Central memory CD8-positive, alpha-beta T cell (primary cell): ENCODE results near the gene CPO.

Source experiments
- ATAC-seq: fragments of 150-1000 bp; cut with Tn5 transposase; replicated peaks from 2 replicates; pipeline ENCODE4 v1.10.0; 2022; ENCODE audit warnings: mild to moderate bottlenecking, moderate FRiP score, moderate number of reproducible peaks; ENCODE audit not compliant: poor library complexity, severe bottlenecking; ENCODE audit errors: extremely low read depth
- DNase-seq, 2 donors: peaks; one replicate each; pipeline ENCODE4 v3.0.0; 2021; ENCODE audit warnings: low spot score in 2 of 2
- H3K27ac Mint-ChIP-seq: one replicate; pipeline ENCODE4 v1.8.0; 2022; ENCODE audit warnings: low read depth, mild to moderate bottlenecking, moderate library complexity, mixed read lengths
- H3K27me3 Mint-ChIP-seq: one replicate; pipeline ENCODE4 v1.8.0; 2022; ENCODE audit warnings: mixed read lengths
- H3K36me3 Mint-ChIP-seq: one replicate; pipeline ENCODE4 v1.8.0; 2022; ENCODE audit warnings: mild to moderate bottlenecking, moderate library complexity, mixed read lengths; ENCODE audit not compliant: insufficient read depth
- H3K4me1 Mint-ChIP-seq: one replicate; pipeline ENCODE4 v1.8.0; 2022; ENCODE audit warnings: mixed read lengths
- H3K4me3 Mint-ChIP-seq: one replicate; pipeline ENCODE4 v1.8.0; 2022; ENCODE audit warnings: mild to moderate bottlenecking, moderate library complexity, mixed read lengths
- H3K9me3 Mint-ChIP-seq: one replicate; pipeline ENCODE4 v1.8.0; 2022; ENCODE audit warnings: mixed read lengths

The CPO gene

DNA sequence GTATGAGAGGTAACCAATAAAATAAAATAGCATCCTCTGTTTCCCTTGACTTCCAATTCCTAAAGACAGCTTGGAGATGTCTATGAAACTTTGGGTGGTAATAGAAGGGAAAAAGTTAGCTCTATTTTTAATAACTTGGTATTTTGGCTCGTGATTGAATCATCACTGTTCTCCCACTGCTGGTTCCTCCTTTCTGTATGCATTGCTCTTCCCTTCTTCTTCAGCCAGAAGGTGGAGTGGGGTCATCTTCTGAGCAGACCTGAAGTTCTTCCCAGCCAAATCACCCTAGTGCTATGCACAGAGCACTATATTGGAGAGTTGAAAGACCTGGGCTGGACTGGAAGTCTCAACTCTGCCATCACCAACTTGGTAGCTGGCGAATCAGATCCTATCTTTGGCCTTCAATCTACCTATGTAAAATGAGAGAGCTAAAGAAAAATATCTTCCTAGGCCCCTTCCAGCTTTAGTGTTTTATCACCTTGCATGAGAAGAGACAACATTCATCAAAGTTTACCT lies 54.1 kb downstream of the CPO start:
- no peaks in the 10 kb centered on the region for H3K4me1 Mint-ChIP-seq
- H3K27ac Mint-ChIP-seq, result no peak overlapping the region
- H3K4me3 Mint-ChIP-seq, result no peak overlapping the region
- no peaks in the 10 kb centered on the region for H3K36me3 Mint-ChIP-seq
- ATAC-seq (no peak), DNase-seq (no peak)
- peaks cover 44% of the 10 kb centered on the region for H3K27me3 Mint-ChIP-seq
- no peaks in the 10 kb centered on the region for H3K9me3 Mint-ChIP-seq

GRCh38 chr2:206993964-206994363 lies 54.6 kb downstream of the CPO start:
- H3K27me3 Mint-ChIP-seq, result peaks cover 44% of the 10 kb centered on the region
- no peak overlapping the region for H3K27ac Mint-ChIP-seq
- DNase-seq (no peak), ATAC-seq (no peak)
- no peaks in the 10 kb centered on the region for H3K9me3 Mint-ChIP-seq
- no peaks in the 10 kb centered on the region for H3K4me1 Mint-ChIP-seq
- H3K4me3 Mint-ChIP-seq, result no peak overlapping the region
- no peaks in the 10 kb centered on the region for H3K36me3 Mint-ChIP-seq

- no peak overlapping the region for H3K27ac Mint-ChIP-seq
- no peaks in the 10 kb centered on the region for H3K36me3 Mint-ChIP-seq
- peaks cover 42% of the 10 kb centered on the region for H3K27me3 Mint-ChIP-seq
- no peaks in the 10 kb centered on the region for H3K4me1 Mint-ChIP-seq
- H3K9me3 Mint-ChIP-seq, result no peaks in the 10 kb centered on the region
- no peak overlapping the region for H3K4me3 Mint-ChIP-seq
- ATAC-seq, result no peak
- no peak for DNase-seq
Measured at GRCh38 chr2:206996556-206997065, 57.3 kb downstream of the CPO start.

- ATAC-seq (no peak), DNase-seq (no peak)
- no peak overlapping the region for H3K4me3 Mint-ChIP-seq
- no peaks in the 10 kb centered on the region for H3K9me3 Mint-ChIP-seq
- no peak overlapping the region for H3K27ac Mint-ChIP-seq
- H3K36me3 Mint-ChIP-seq, result no peaks in the 10 kb centered on the region
- H3K27me3 Mint-ChIP-seq, result no peaks in the 10 kb centered on the region
- H3K4me1 Mint-ChIP-seq, result no peaks in the 10 kb centered on the region
Measured at GRCh38 chr2:207008105-207008990, 69.0 kb downstream of the CPO start.

DNA sequence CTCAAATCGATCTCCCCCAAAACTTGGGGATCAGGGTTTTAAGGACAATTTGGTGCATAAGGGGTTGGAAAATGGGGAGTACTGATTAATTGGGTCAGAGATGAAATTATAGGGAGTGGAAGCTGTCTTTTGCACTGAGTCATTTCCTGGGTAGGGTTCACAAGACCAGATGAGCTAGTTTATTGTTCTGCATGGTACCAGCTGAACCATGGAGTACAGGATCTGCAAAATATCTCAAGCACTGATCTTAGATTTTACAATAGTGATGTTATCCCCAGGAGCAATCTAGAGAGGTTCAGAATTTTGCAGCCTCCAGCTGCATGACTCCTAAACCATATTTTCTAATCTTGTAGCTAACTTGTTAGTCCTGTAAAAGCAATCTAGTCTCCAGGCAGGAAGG lies 73.1 kb downstream of the CPO start:
- Mint-ChIP-seq H3K4me3 (no peak overlapping the region), H3K4me1 (peaks cover under 1% of the 10 kb centered on the region), H3K36me3 (no peaks in the 10 kb centered on the region), H3K27ac (no peak overlapping the region), H3K9me3 (no peaks in the 10 kb centered on the region), H3K27me3 (peaks cover 13% of the 10 kb centered on the region)
- DNase-seq, result no peak
- ATAC-seq, result no peak

DNA sequence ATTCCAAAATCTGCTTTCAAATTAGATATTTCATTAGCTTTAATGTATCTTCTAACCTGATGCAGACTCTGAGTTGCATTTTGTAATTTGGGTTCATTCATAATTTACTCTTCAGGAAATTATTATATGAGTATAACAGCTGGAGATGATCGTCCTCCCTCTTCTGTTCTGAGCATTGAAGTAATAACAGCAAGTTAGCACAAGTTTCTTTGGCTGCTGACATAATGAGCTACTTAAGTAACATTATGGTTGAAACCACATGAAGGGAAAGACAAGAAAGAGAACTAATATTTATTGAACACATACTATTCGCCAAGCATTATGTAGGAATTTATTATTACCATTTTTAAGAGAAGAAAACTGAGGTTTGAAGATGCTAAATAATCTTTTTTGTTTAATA lies 75.1 kb downstream of the CPO start:
- H3K27me3 Mint-ChIP-seq, result peaks cover 28% of the 10 kb centered on the region
- no peak for DNase-seq
- no peaks in the 10 kb centered on the region for H3K36me3 Mint-ChIP-seq
- no peak overlapping the region for H3K27ac Mint-ChIP-seq
- ATAC-seq, result no peak
- H3K9me3 Mint-ChIP-seq, result no peaks in the 10 kb centered on the region
- H3K4me1 Mint-ChIP-seq, result peaks cover 5% of the 10 kb centered on the region
- no peak overlapping the region for H3K4me3 Mint-ChIP-seq

GRCh38 chr2:207015901-207016300 lies 76.6 kb downstream of the CPO start:
- Mint-ChIP-seq H3K9me3 (no peaks in the 10 kb centered on the region), H3K27me3 (peaks cover 28% of the 10 kb centered on the region), H3K4me3 (no peak overlapping the region), H3K4me1 (peaks cover 5% of the 10 kb centered on the region), H3K27ac (no peak overlapping the region), H3K36me3 (no peaks in the 10 kb centered on the region)
- ATAC-seq (no peak), DNase-seq (no peak)
